Gastrocnemius medialis (tissue), 4 donors: Measurements from ENCODE around the gene CLEC3B. TPM values are rescaled to one million over a fixed set of nuclear protein-coding genes. Genes with fewer than 3 reads are reported as not detected.
A peak's percentile ranks its signal among the peaks of the same experiment; 100 is the strongest.

ENCODE experiments used
- ATAC-seq, 2 donors: fragments of 150-250 bp; one replicate each; pipeline ENCODE4 v1.9.1; 2016
- DNase-seq, 2 donors: peaks; one replicate each; pipeline ENCODE4 v3.0.0-alpha.2; 2019
- H3K27ac ChIP-seq, 4 donors: fragments of 200-600 bp; sonication (generic); 1 replicate in 1 of 4; 2 replicates in 3 of 4; pipeline ENCODE4 v1.5.1; 2016 to 2018; ENCODE audit warnings: mild to moderate bottlenecking in 2 of 4, moderate library complexity in 1 of 4
- H3K27me3 ChIP-seq, 3 donors: fragments of 200-600 bp; sonication (generic) in 2 of 3; 1 replicate in 1 of 3; 2 replicates in 2 of 3; pipeline versions ENCODE4 v1.5.1 to v1.6.0; 2016 to 2019; ENCODE audit warnings: mild to moderate bottlenecking in 1 of 3, moderate library complexity in 1 of 3
- H3K36me3 ChIP-seq, 2 donors: fragments of 200-600 bp; sonication (generic) in 1 of 2; one replicate each; pipeline ENCODE4 v1.5.1; 2017 to 2018
- H3K4me1 ChIP-seq, 2 donors: fragments of 200-600 bp; sonication (generic) in 1 of 2; one replicate each; pipeline ENCODE4 v1.5.1; 2016 to 2017; ENCODE audit warnings: mild to moderate bottlenecking in 2 of 2
- H3K4me3 ChIP-seq, 4 donors: fragments of 200-600 bp; sonication (generic) in 3 of 4; 1 replicate in 1 of 4; 2 replicates in 3 of 4; pipeline ENCODE4 v1.5.1; 2016 to 2019; ENCODE audit warnings: mild to moderate bottlenecking in 2 of 4
- H3K9me3 ChIP-seq, 3 donors: fragments of 200-600 bp; sonication (generic) in 2 of 3; 1 replicate in 1 of 3; 2 replicates in 2 of 3; pipeline ENCODE4 v1.5.1; 2016 to 2019
- CTCF ChIP-seq, 5 experiments: fragments of 450-650 bp in 3 of 5; fragments of 200-600 bp in 2 of 5; sonication (generic) in 2 of 5; IDR thresholded peaks in 4 of 5; conservative IDR thresholded peaks in 1 of 5; 1 replicate in 4 of 5; 2 replicates in 1 of 5; pipeline ENCODE4 v1.5.1; 2016 to 2019; ENCODE audit warnings: antibody characterized with exemption in 5 of 5, mild to moderate bottlenecking in 3 of 5, moderate library complexity in 3 of 5
- POLR2A ChIP-seq, 2 donors: fragments of 450-650 bp; IDR thresholded peaks; one replicate each; pipeline ENCODE4 v1.6.1; 2017; ENCODE audit warnings: antibody characterized with exemption in 2 of 2, mild to moderate bottlenecking in 2 of 2, moderate library complexity in 2 of 2
- in situ Hi-C, 4 donors: fragments of 200-750 bp; cut with MboI; loops; one replicate each; pipeline versions ENCODE4 v1.15.0 to v1.8.0; 2017; ENCODE audit warnings: low sequenced_read_pairs in 4 of 4
- intact Hi-C: fragments of 100-400 bp; cut with DNase I; formaldehyde crosslinking; loops from one replicate; pipeline ENCODE4 v1.15.1; 2023; ENCODE audit warnings: low total_unique reads
- total RNA-seq, 4 donors: library from RNA; depleted of rRNA; stranded (reverse); fragments of >200 nt; gene quantifications; one replicate each; pipeline versions ENCODE4 v1.1.0 to v1.2.3, GENCODE V29; 2016

Gene CLEC3B
- total RNA-seq, 4 donors from 2014 or later: 14.5 to 23.4 (median 20.7) TPM

- no peak for TF ChIP-seq POLR2A (IDR thresholded peaks at IDR 0.05)
- no peak for TF ChIP-seq CTCF (IDR thresholded peaks at IDR 0.05 in 4 of 5, conservative IDR thresholded peaks at IDR 0.05 in 1 of 5)
- Histone ChIP-seq H3K9me3 (no peaks in the 10 kb centered on the region), H3K27me3 (no peaks in the 10 kb centered on the region), H3K4me3 (no peak overlapping the region), H3K4me1 (peaks cover 50 to 67% of the 10 kb centered on the region in 2 donors), H3K36me3 (peaks cover 0 to 3% of the 10 kb centered on the region in 2 donors), H3K27ac (no peak overlapping the region)
- no peak for DNase-seq
- intact Hi-C loops (no loop called here), in situ Hi-C loops (no loop called here)
- ATAC-seq: no peak
Measured at GRCh38 chr3:44991326-44991725, 34.8 kb upstream of the CLEC3B start.

GRCh38 chr3:44992555-44993470 is 33.3 kb upstream of the CLEC3B start:
- Histone ChIP-seq H3K9me3 (no peaks in the 10 kb centered on the region), H3K27ac (peak overlapping the region; percentile 59 to 89 (median 64))
- ATAC-seq: no peak

GRCh38 chr3:44993471-44994205 is 32.5 kb upstream of the CLEC3B start:
- Histone ChIP-seq H3K36me3 (peaks cover 0 to 9% of the 10 kb centered on the region in 2 donors), H3K27me3 (no peaks in the 10 kb centered on the region), H3K4me1 (peaks cover 39 to 63% of the 10 kb centered on the region in 2 donors), H3K9me3 (no peaks in the 10 kb centered on the region), H3K27ac (peak overlapping the region; percentile 59 to 89 (median 64)), H3K4me3 (no peak overlapping the region)
- TF ChIP-seq POLR2A (IDR thresholded peaks at IDR 0.05) (no peak), CTCF (IDR thresholded peaks at IDR 0.05 in 4 of 5, conservative IDR thresholded peaks at IDR 0.05 in 1 of 5) (no peak)
- intact Hi-C loops (no loop called here), in situ Hi-C loops (no loop called here)
- ATAC-seq: peak in 1 of 2 donors; percentile 40
- DNase-seq: no peak

More at GRCh38 chr3:44992555-44993470, 33.3 kb upstream of the CLEC3B start:
- no peaks in the 10 kb centered on the region for H3K27me3 ChIP-seq
- peaks cover 0 to 7% of the 10 kb centered on the region in 2 donors for H3K36me3 ChIP-seq
- intact Hi-C loops (no loop called here), in situ Hi-C loops (no loop called here)
- DNase-seq: no peak
- peaks cover 43 to 67% of the 10 kb centered on the region in 2 donors for H3K4me1 ChIP-seq
- TF ChIP-seq POLR2A (IDR thresholded peaks at IDR 0.05) (no peak), CTCF (IDR thresholded peaks at IDR 0.05 in 4 of 5, conservative IDR thresholded peaks at IDR 0.05 in 1 of 5) (peak in 3 of 5 experiments; percentile 38 to 57 (median 38))
- no peak overlapping the region for H3K4me3 ChIP-seq

GRCh38 chr3:44995142-44995770 is 30.8 kb upstream of the CLEC3B start:
- H3K4me3 ChIP-seq: no peak overlapping the region
- H3K4me1 ChIP-seq: peaks cover 28 to 46% of the 10 kb centered on the region in 2 donors
- H3K9me3 ChIP-seq: no peaks in the 10 kb centered on the region
- peak; percentile 40 to 43 for DNase-seq
- intact Hi-C loops (no loop called here), in situ Hi-C loops (no loop called here)
- TF ChIP-seq CTCF (IDR thresholded peaks at IDR 0.05 in 4 of 5, conservative IDR thresholded peaks at IDR 0.05 in 1 of 5) (no peak), POLR2A (IDR thresholded peaks at IDR 0.05) (no peak)
- no peak for ATAC-seq
- peaks cover 0 to 22% of the 10 kb centered on the region in 2 donors for H3K36me3 ChIP-seq
- no peaks in the 10 kb centered on the region for H3K27me3 ChIP-seq
- H3K27ac ChIP-seq: peak overlapping the region; percentile 65 to 89 (median 72)
